SK-N-MC (cell line): ENCODE results near the gene CLNK.

ENCODE experiments used
- EZH2 ChIP-seq: fragments of 200-600 bp; sonication (generic); IDR thresholded peaks from one replicate; pipeline ENCODE4 v1.6.1; 2017; ENCODE audit warnings: antibody characterized with exemption
- POLR2AphosphoS5 ChIP-seq: IDR thresholded peaks from 2 replicates; pipeline ENCODE4 v1.6.1; 2012; ENCODE audit warnings: mild to moderate bottlenecking, low read depth, low read length, borderline replicate concordance

- no peak for TF ChIP-seq EZH2
- no peak for TF ChIP-seq POLR2AphosphoS5
Observed at GRCh38 chr4:10623241-10623640, 61.3 kb downstream of the CLNK start.
